ENCODE measurements around the gene MYO18B. TPM values are rescaled to one million over a fixed set of nuclear protein-coding genes. Genes with fewer than 3 reads are reported as not detected.

Gene MYO18B
- total and polyA plus RNA-seq, 2 of the 4 experiments (the other 2 are of a cell fraction) = under 0.01 TPM; not detected in 1

- Histone ChIP-seq H2BK20ac (ENCODE audit: low read depth, low read length) (no peak overlapping the region), H3K9me1 (ENCODE audit: insufficient read depth, low read length) (no peaks in the 10 kb centered on the region), H3K9ac (ENCODE audit: low read depth, low read length) (no peak overlapping the region), H2AK5ac (ENCODE audit: low read depth, low read length) (no peak overlapping the region), H3K27me3 (ENCODE audit: control insufficient read depth, insufficient read depth, low read length) (no peaks in the 10 kb centered on the region), H3K4me3 (ENCODE audit: insufficient read depth, low read depth, low read length) (no peak overlapping the region), H3K79me1 (ENCODE audit: low read depth in 1 of 2, low read length in 2 of 2) (no peaks in the 10 kb centered on the region), H3K9me3 (ENCODE audit: control insufficient read depth, insufficient read depth, low read length) (peaks cover 26% of the 10 kb centered on the region), H2BK5ac (ENCODE audit: low read depth, low read length, poor library complexity, severe bottlenecking) (no peak overlapping the region), H2BK15ac (ENCODE audit: low read depth, low read length) (no peak overlapping the region), H2AK9ac (replicated peaks; ENCODE audit: low read depth, low read length, poor library complexity) (no peak overlapping the region), H3K4ac (ENCODE audit: low read depth, low read length) (no peak overlapping the region), H3K18ac (ENCODE audit: low read depth, low read length) (no peak overlapping the region), H3K27ac (ENCODE audit: insufficient read depth, low read length) (no peak overlapping the region), H4K91ac (ENCODE audit: insufficient read depth, low read depth, low read length) (no peak overlapping the region), H3K56ac (ENCODE audit: extremely low read depth, insufficient read depth, low read length) (no peak overlapping the region), H3K4me1 (ENCODE audit: control insufficient read depth, insufficient read depth, low read length) (no peaks in the 10 kb centered on the region), H3K23ac (ENCODE audit: low read depth, low read length) (no peak overlapping the region), H3K36me3 (ENCODE audit: control insufficient read depth, insufficient read depth, low read length) (no peaks in the 10 kb centered on the region), H4K8ac (ENCODE audit: low read depth in 2 of 2, low read length in 2 of 2) (no peak overlapping the region), H4K5ac (ENCODE audit: low read depth, low read length) (no peak overlapping the region), H2BK120ac (ENCODE audit: low read depth, low read length) (no peak overlapping the region), H2AFZ (replicated peaks; ENCODE audit: low read length, poor library complexity) (no peak overlapping the region), H3K14ac (replicated peaks; ENCODE audit: low read depth, low read length) (no peak overlapping the region), H3K4me2 (ENCODE audit: low read depth, low read length) (no peak overlapping the region), H4K20me1 (ENCODE audit: insufficient read depth, low read length) (no peaks in the 10 kb centered on the region)
- intact Hi-C loops (cut with micrococcal nuclease) = no loop called here
- in situ Hi-C loops (cut with MboI; ENCODE audit: low sequenced_read_pairs) = no loop called here
- dilution Hi-C loops (cut with HindIII; ENCODE audit: low sequenced_read_pairs, unreplicated experiment) = no loop called here
- TF ChIP-seq POLR2A (IDR thresholded peaks at IDR 0.05; ENCODE audit: low read depth, low read length) (no peak), RCOR1 (IDR thresholded peaks at IDR 0.05; ENCODE audit: insufficient replicate concordance, low read length) (no peak), NFE2L2 (IDR thresholded peaks at IDR 0.05; ENCODE audit: low read depth, low read length) (no peak), CEBPB (IDR thresholded peaks at IDR 0.05; ENCODE audit: low read depth, low read length) (no peak), ELK1 (IDR thresholded peaks at IDR 0.05; ENCODE audit: borderline replicate concordance, low read depth, low read length) (no peak), CTCF (conservative IDR thresholded peaks at IDR 0.05; ENCODE audit: low read depth, low read length) (no peak), RAD21 (IDR thresholded peaks at IDR 0.05; ENCODE audit: low read length) (no peak), CHD1 (IDR thresholded peaks at IDR 0.05; ENCODE audit: low read depth, low read length) (no peak), RFX5 (IDR thresholded peaks at IDR 0.05; ENCODE audit: low read depth, low read length) (no peak), MXI1 (IDR thresholded peaks at IDR 0.05; ENCODE audit: borderline replicate concordance, low read depth, low read length) (no peak), SMC3 (IDR thresholded peaks at IDR 0.05; ENCODE audit: low read depth, low read length) (no peak), MAFK (IDR thresholded peaks at IDR 0.05; ENCODE audit: low read depth, low read length) (no peak), USF2 (IDR thresholded peaks at IDR 0.05; ENCODE audit: low read depth, low read length) (no peak), FOS (IDR thresholded peaks at IDR 0.05; ENCODE audit: low read depth, low read length) (no peak), BHLHE40 (IDR thresholded peaks at IDR 0.05; ENCODE audit: low read depth, low read length) (no peak), MAZ (IDR thresholded peaks at IDR 0.05; ENCODE audit: borderline replicate concordance, low read depth, low read length) (no peak)
- BruUV-seq (replicated peaks) = no TSS peak
- ChIA-PET POLR2A (ENCODE audit: unreplicated experiment) (no interaction called here), CTCF (no interaction called here)
- ATAC-seq (ENCODE audit: low read depth) (no peak), DNase-seq (no peak)
- WGBS, 2 experiments (ENCODE audit: extremely low coverage in 2 of 2, insufficient read length in 1 of 2) = 42% methylated on average over 2 of the region's 7 CpGs; no CpG with 5 or more reads in 1 of the 2 experiments
Observed at GRCh38 chr22:25996669-25997068, 254.7 kb downstream of the MYO18B start.
